Loucy (cell line): Measurements from ENCODE around the gene HMX1.

Experiments
- EZH2phosphoT487 ChIP-seq: fragments of 200-600 bp; IDR thresholded peaks from 2 replicates; pipeline ENCODE4 v1.6.1; 2018; ENCODE audit warnings: antibody characterized with exemption, mild to moderate bottlenecking, moderate library complexity, borderline replicate concordance
- TF ChIP-seq, protein P1 (sequence below): fragments of 200-600 bp; sonication (generic); conservative IDR thresholded peaks from 2 replicates; pipeline ENCODE4 v1.5.1; 2014; ENCODE audit warnings: mild to moderate bottlenecking, antibody characterized with exemption, low read length

DNA sequence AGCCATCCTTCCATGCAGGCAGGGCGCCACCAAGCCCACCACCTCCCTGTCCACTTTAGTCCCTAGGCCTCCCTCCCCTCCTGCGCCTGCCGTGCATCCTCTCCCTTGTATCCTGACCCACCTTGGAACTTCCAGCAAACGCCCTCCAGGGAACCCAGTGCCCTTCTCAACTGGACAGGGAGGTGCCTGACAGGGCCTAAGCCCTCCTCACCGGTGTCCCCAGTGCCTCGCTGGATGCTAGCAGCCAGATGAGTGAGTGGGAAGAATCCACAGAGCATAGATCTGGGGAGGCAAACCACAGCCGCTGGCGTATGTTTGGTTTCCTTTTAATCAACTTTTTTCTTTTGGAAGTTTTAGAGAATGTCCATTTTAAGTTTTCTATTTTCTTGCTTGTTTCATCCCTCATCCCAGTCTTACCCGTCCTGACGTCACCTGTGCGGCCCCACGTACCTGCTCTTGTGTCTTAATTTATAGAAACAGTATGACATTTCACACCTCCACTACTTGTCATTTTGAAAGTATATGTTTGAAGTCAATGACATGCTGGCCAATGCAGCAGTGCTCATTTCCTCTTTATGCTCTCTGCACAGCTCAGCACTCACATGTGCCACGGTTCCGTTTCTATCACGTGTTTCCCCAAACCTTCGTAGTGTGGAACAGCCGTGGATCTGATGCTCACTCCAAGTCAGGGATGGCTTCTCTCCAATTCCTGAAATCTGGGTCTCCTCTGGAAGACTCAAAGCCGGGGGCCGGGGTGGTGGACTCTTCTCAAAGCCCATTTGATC, 3.4 kb upstream of the HMX1 start:
- TF ChIP-seq, protein P1, sequence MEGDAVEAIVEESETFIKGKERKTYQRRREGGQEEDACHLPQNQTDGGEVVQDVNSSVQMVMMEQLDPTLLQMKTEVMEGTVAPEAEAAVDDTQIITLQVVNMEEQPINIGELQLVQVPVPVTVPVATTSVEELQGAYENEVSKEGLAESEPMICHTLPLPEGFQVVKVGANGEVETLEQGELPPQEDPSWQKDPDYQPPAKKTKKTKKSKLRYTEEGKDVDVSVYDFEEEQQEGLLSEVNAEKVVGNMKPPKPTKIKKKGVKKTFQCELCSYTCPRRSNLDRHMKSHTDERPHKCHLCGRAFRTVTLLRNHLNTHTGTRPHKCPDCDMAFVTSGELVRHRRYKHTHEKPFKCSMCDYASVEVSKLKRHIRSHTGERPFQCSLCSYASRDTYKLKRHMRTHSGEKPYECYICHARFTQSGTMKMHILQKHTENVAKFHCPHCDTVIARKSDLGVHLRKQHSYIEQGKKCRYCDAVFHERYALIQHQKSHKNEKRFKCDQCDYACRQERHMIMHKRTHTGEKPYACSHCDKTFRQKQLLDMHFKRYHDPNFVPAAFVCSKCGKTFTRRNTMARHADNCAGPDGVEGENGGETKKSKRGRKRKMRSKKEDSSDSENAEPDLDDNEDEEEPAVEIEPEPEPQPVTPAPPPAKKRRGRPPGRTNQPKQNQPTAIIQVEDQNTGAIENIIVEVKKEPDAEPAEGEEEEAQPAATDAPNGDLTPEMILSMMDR: no peak
- TF ChIP-seq EZH2phosphoT487: no peak
